ENCODE results near the gene FAM221A. TPM values are rescaled to one million over a fixed set of nuclear protein-coding genes. Genes with fewer than 3 reads are reported as not detected.

FAM221A gene
- total and polyA plus RNA-seq, 2 experiments from 2014 or later = 8.3 to 10.0 TPM

DNA sequence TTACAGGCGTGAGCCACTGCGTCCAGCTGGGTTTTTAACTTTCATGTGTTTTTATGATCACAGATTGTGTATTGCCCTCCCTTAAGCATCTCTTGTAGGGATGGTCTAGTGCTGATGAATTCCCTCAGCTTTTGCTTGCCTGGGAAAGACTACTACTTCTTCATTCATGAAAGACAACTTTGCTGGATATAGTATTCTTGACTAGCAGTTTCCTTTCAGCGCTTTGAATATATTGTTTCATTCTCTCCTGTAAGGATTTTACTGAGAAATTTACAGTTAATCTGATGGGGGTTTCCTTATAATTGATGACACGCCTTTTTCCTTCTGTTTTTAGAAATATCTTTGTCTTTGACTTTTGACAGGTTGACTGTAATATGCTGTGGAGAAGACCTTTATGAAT is 63.2 kb downstream of the FAM221A start:
- Histone ChIP-seq H3K27ac (no peak overlapping the region), H3K27me3 (no peaks in the 10 kb centered on the region), H3K4me3 (no peak overlapping the region), H3K4me1 (ENCODE audit: low read depth) (no peaks in the 10 kb centered on the region), H3K36me3 (no peaks in the 10 kb centered on the region), H3K9me3 (ENCODE audit: low read depth) (no peaks in the 10 kb centered on the region)
- TF ChIP-seq, protein P1, sequence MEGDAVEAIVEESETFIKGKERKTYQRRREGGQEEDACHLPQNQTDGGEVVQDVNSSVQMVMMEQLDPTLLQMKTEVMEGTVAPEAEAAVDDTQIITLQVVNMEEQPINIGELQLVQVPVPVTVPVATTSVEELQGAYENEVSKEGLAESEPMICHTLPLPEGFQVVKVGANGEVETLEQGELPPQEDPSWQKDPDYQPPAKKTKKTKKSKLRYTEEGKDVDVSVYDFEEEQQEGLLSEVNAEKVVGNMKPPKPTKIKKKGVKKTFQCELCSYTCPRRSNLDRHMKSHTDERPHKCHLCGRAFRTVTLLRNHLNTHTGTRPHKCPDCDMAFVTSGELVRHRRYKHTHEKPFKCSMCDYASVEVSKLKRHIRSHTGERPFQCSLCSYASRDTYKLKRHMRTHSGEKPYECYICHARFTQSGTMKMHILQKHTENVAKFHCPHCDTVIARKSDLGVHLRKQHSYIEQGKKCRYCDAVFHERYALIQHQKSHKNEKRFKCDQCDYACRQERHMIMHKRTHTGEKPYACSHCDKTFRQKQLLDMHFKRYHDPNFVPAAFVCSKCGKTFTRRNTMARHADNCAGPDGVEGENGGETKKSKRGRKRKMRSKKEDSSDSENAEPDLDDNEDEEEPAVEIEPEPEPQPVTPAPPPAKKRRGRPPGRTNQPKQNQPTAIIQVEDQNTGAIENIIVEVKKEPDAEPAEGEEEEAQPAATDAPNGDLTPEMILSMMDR (IDR thresholded peaks at IDR 0.05; ENCODE audit: low read depth, low read length) = no peak
- DNase-seq (ENCODE audit: low read depth in 1 of 2, low spot score in 1 of 2) = no peak

DNA sequence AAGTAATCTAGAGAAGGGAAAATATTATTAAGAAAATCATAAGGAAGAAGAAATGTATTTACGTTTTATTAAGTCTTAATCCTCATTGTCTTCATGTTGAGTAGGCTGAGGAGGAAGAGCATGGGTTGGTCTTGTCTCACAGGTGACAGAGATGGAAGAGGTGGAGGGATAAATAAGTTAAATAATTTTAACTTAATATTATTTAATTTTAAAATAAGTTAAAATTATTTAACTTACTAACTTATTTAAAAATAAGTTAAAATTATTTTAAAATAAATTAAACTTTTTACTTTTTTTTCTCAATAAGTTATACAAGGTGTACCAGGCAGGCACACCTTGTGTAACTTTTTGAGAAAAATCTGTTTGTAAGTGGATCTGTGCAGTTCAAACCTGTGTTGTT is 66.6 kb downstream of the FAM221A start:
- H3K27me3 ChIP-seq = no peaks in the 10 kb centered on the region
- no peaks in the 10 kb centered on the region for H3K9me3 ChIP-seq (ENCODE audit: low read depth)
- H3K27ac ChIP-seq = no peak overlapping the region
- H3K4me3 ChIP-seq = no peak overlapping the region
- DNase-seq (ENCODE audit: low read depth in 1 of 2, low spot score in 1 of 2) = no peak
- H3K4me1 ChIP-seq (ENCODE audit: low read depth) = no peaks in the 10 kb centered on the region
- TF ChIP-seq, protein P1 (IDR thresholded peaks at IDR 0.05; ENCODE audit: low read depth, low read length) = no peak
- H3K36me3 ChIP-seq = no peaks in the 10 kb centered on the region

DNA sequence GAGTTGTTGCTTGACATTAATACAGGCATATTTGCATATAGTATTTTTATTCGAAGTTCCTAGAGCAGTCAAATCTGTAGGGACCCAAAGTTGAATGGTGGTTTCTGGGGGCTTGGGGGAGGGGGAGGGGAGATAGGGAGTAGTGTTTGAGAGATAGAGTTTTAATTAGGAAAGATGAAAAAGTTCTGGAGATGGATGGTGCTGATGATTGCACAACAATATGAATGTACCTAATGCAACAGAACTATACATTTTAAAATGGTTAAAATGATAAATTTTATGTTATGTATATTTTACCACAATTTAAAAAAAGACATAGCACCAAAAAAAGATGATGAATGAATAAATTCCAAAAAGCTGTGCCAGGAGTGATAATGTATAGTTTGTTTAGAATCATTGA is 71.9 kb downstream of the FAM221A start:
- TF ChIP-seq, protein P1 (IDR thresholded peaks at IDR 0.05; ENCODE audit: low read depth, low read length) = no peak

More for the DNA sequence above, 71.9 kb downstream of the FAM221A start:
- Histone ChIP-seq H3K4me3 (no peak overlapping the region), H3K27me3 (no peaks in the 10 kb centered on the region), H3K36me3 (no peaks in the 10 kb centered on the region), H3K4me1 (ENCODE audit: low read depth) (no peaks in the 10 kb centered on the region), H3K27ac (no peak overlapping the region), H3K9me3 (ENCODE audit: low read depth) (no peaks in the 10 kb centered on the region)
- DNase-seq (ENCODE audit: low read depth in 1 of 2, low spot score in 1 of 2) = no peak

Other genes starting within 250 kb of the FAM221A start
- 44.9 and 59.3 TPM in 2 replicates for gene IGF2BP3, start 209.7 kb upstream of the FAM221A start, total RNA-seq
- gene IGF2BP3, start 209.7 kb upstream of the FAM221A start, polyA plus RNA-seq = 30.5 and 45.5 TPM in 2 replicates
- gene TRA2A, start 148.2 kb upstream of the FAM221A start, total RNA-seq = 31.1 and 47.4 TPM in 2 replicates
- 55.8 and 68.7 TPM in 2 replicates for gene TRA2A, start 148.2 kb upstream of the FAM221A start, polyA plus RNA-seq
- gene CCDC126, start 82.8 kb upstream of the FAM221A start, total RNA-seq = 3.9 and 7.6 TPM in 2 replicates
- 8.7 and 10.5 TPM in 2 replicates for gene CCDC126, start 82.8 kb upstream of the FAM221A start, polyA plus RNA-seq
- gene STK31, start 30.0 kb downstream of the FAM221A start, total RNA-seq = 0.04 and 0.06 TPM in 2 replicates
- 0.06 TPM in 1 of 2 replicates, not detected in the other for gene STK31, start 30.0 kb downstream of the FAM221A start, polyA plus RNA-seq